ENCODE measurements around the gene KRTAP4-8. TPM values are rescaled to one million over a fixed set of nuclear protein-coding genes. Genes with fewer than 3 reads are reported as not detected.
"Not testable (repeated sequence)": the region's sequence is repeated elsewhere in the genome, so short reads cannot be mapped to it uniquely, and the experiment has no call there.

The KRTAP4-8 gene
- polyA plus RNA-seq (ENCODE audit: insufficient read length): not detected
- long read RNA-seq, donor 1: 0 reads
- long read RNA-seq, donor 2: 0 reads
- long read RNA-seq, donor 3: 0 reads
- long read RNA-seq, donor 4: 0 reads
- long read RNA-seq, donor 5: 0 reads
- long read RNA-seq, donor 6: 0 reads
- long read RNA-seq, donor 7: 0 reads
- long read RNA-seq, donor 8: 0 reads

GRCh38 chr17:41098042-41098441 lies at the start of gene KRTAP4-8:
TSS of gene KRTAP4-8 (minus strand) at chr17:41098142. CDS start at chr17:41098084, 58 bp downstream.
- DNase-seq: no peak

GRCh38 chr17:41145261-41145660 lies 47.3 kb upstream of the KRTAP4-8 start:
- no peak for DNase-seq

- no peak for DNase-seq
Measured at GRCh38 chr17:41144846-41145245, 46.9 kb upstream of the KRTAP4-8 start.

- no peak for DNase-seq
Measured at GRCh38 chr17:41141361-41141760, 43.4 kb upstream of the KRTAP4-8 start.

GRCh38 chr17:41140360-41141131 lies 42.6 kb upstream of the KRTAP4-8 start, which contains the start of gene KRTAP4-6:
TSS of gene KRTAP4-6 (minus strand) at chr17:41140544. CDS start at chr17:41140487, 57 bp downstream.
- DNase-seq: no peak

- DNase-seq: not testable (repeated sequence)
Measured at GRCh38 chr17:41139865-41140264, 41.9 kb upstream of the KRTAP4-8 start.

GRCh38 chr17:41133880-41134735 lies 36.2 kb upstream of the KRTAP4-8 start:
- no peak for DNase-seq

- DNase-seq: no peak
Measured at GRCh38 chr17:41131979-41132378, 34.0 kb upstream of the KRTAP4-8 start.

GRCh38 chr17:41127371-41127770 lies 29.4 kb upstream of the KRTAP4-8 start:
- no peak for DNase-seq

- DNase-seq: no peak
Measured at GRCh38 chr17:41126412-41126811, 28.5 kb upstream of the KRTAP4-8 start.

GRCh38 chr17:41125064-41125463 lies 27.1 kb upstream of the KRTAP4-8 start:
- DNase-seq: no peak

- DNase-seq: not testable (repeated sequence)
Measured at GRCh38 chr17:41123991-41124371, 26.0 kb upstream of the KRTAP4-8 start, which contains the start of gene KRTAP4-12. TSS of gene KRTAP4-12 (minus strand) at chr17:41124182. CDS start at chr17:41124122, 60 bp downstream.

GRCh38 chr17:41123292-41123990 lies 25.5 kb upstream of the KRTAP4-8 start:
- not testable (repeated sequence) for DNase-seq

- no peak for DNase-seq
Measured at GRCh38 chr17:41121742-41122141, 23.8 kb upstream of the KRTAP4-8 start.

GRCh38 chr17:41119696-41120690 lies 22.1 kb upstream of the KRTAP4-8 start:
- DNase-seq: not testable (repeated sequence)

GRCh38 chr17:41118721-41119120 lies 20.8 kb upstream of the KRTAP4-8 start:
- DNase-seq: no peak

- not testable (repeated sequence) for DNase-seq
Measured at GRCh38 chr17:41117846-41118386, 20.0 kb upstream of the KRTAP4-8 start, which contains the start of gene KRTAP4-11. TSS of gene KRTAP4-11 (minus strand) at chr17:41118373. CDS start at chr17:41118315, 58 bp downstream.

- DNase-seq: no peak
Measured at GRCh38 chr17:41116297-41116696, 18.4 kb upstream of the KRTAP4-8 start.

GRCh38 chr17:41111151-41111885 lies 13.4 kb upstream of the KRTAP4-8 start:
- no peak for DNase-seq
